DND-41 (cell line): ENCODE results near the gene FXYD2.

Experiments
- ATAC-seq: fragments of 200-7000 bp; cut with Tn5 transposase; 3 replicates; pipeline ENCODE4 v1.9.1; 2021; ENCODE audit warnings: low read depth; ENCODE audit not compliant: insufficient read depth
- DNase-seq: peaks from one replicate; pipeline ENCODE4 v3.0.0-alpha.2; 2020
- H2AFZ ChIP-seq: 2 replicates; pipeline ENCODE4 v1.6.0; 2012; ENCODE audit warnings: low read depth, low read length
- H3K27ac ChIP-seq: 2 replicates; pipeline ENCODE4 v1.5.1; 2012; ENCODE audit warnings: low read length, inconsistent platforms
- H3K27me3 ChIP-seq: fragments of 200-600 bp; sonication (generic); 2 replicates; pipeline ENCODE4 v1.6.0; 2012; ENCODE audit warnings: low read length, mild to moderate bottlenecking, inconsistent platforms; ENCODE audit not compliant: insufficient read depth, poor library complexity
- H3K36me3 ChIP-seq: 2 replicates; pipeline ENCODE4 v1.5.1; 2012; ENCODE audit warnings: low read length, inconsistent platforms; ENCODE audit not compliant: insufficient read depth
- H3K4me1 ChIP-seq: 2 replicates; pipeline ENCODE4 v1.5.1; 2012; ENCODE audit warnings: mild to moderate bottlenecking, low read length; ENCODE audit not compliant: insufficient read depth
- H3K4me2 ChIP-seq: 2 replicates; pipeline ENCODE4 v1.6.0; 2012; ENCODE audit warnings: mild to moderate bottlenecking, moderate library complexity, low read length, inconsistent platforms; ENCODE audit not compliant: insufficient read depth
- H3K4me3 ChIP-seq, 2 experiments: fragments of 200-600 bp in 1 of 2; shearing (Covaris generic) in 1 of 2; 2 replicates each; pipeline ENCODE4 v1.5.1; 2012 to 2016; ENCODE audit warnings: inconsistent platforms in 2 of 2, low read length in 2 of 2, mild to moderate bottlenecking in 2 of 2, low read depth in 1 of 2, moderate library complexity in 1 of 2
- H3K79me2 ChIP-seq: 2 replicates; pipeline ENCODE4 v1.6.0; 2012; ENCODE audit warnings: low read length, inconsistent platforms; ENCODE audit not compliant: insufficient read depth
- H3K9ac ChIP-seq: 2 replicates; pipeline ENCODE4 v1.6.0; 2012; ENCODE audit warnings: low read depth, mild to moderate bottlenecking, inconsistent platforms, low read length, moderate library complexity
- H3K9me3 ChIP-seq: 2 replicates; pipeline ENCODE4 v1.5.1; 2012; ENCODE audit warnings: low read length, moderate library complexity, mild to moderate bottlenecking, inconsistent platforms; ENCODE audit not compliant: insufficient read depth, severe bottlenecking
- H4K20me1 ChIP-seq: 2 replicates; pipeline ENCODE4 v1.6.0; 2012; ENCODE audit warnings: low read length; ENCODE audit not compliant: insufficient read depth
- CTCF ChIP-seq: IDR thresholded peaks from 2 replicates; pipeline ENCODE4 v1.5.1; 2012; ENCODE audit warnings: borderline replicate concordance, low read length, moderate library complexity, mild to moderate bottlenecking; ENCODE audit not compliant: poor library complexity, severe bottlenecking; ENCODE audit errors: extremely low read depth
- EZH2 ChIP-seq: IDR thresholded peaks from 3 replicates; pipeline ENCODE4 v1.6.1; 2012; ENCODE audit warnings: borderline replicate concordance, low read depth, mild to moderate bottlenecking, moderate library complexity, low read length, inconsistent platforms; ENCODE audit not compliant: severe bottlenecking

Gene FXYD2

GRCh38 chr11:117834838-117835443 lies 10.4 kb upstream of the FXYD2 start:
- Histone ChIP-seq H2AFZ (no peak overlapping the region), H3K27me3 (no peaks in the 10 kb centered on the region)

DNA sequence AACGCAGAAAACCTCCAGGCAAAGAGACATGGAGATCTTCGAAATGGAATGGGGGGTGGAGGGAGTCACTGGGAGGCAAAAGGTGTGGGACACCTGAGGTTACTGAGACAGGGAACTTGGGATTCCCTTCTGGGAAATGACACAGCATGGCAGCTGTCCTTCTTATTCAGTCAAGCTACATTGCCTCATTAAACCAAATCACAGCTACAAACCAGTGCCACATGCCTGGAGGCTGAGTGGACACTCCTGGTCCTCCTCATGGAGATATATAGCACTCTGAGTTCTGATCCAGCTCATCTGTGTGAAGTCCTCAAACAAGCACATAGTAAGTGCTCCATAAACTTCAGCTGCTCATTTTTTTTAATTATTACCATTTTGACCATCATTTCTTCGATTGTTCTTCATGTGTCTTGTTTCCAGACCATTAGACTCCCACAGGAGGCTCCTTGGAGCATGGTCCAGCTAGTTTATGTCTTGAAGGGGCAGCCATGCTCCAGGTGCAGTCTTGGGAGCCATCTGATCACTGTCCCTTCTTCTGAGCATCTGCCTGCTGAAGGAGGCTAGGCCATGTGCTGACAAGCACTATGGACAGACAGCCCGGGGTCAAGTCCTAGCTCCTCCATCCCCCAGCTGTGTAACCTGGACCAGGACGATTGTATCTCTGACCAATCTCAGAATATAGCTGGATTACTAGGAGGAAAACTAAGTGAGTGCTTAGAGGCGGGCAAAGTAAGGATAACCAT lies 9.7 kb upstream of the FXYD2 start:
- H3K27ac ChIP-seq: peak overlapping the region; percentile 99; the same call in 1 of the 2 replicates
- H3K27me3 ChIP-seq: no peaks in the 10 kb centered on the region
- H3K9ac ChIP-seq: no peak overlapping the region
- no peak overlapping the region for H3K4me2 ChIP-seq
- H3K79me2 ChIP-seq: no peaks in the 10 kb centered on the region
- no peaks in the 10 kb centered on the region for H3K9me3 ChIP-seq
- no peak overlapping the region for H3K4me3 ChIP-seq
- ATAC-seq (no peak), DNase-seq (no peak)
- H3K4me1 ChIP-seq: peaks cover 63% of the 10 kb centered on the region
- H3K36me3 ChIP-seq: peaks cover 36% of the 10 kb centered on the region
- no peaks in the 10 kb centered on the region for H4K20me1 ChIP-seq
- TF ChIP-seq EZH2 (no peak), CTCF (no peak)
- no peak overlapping the region for H2AFZ ChIP-seq

More at GRCh38 chr11:117834838-117835443, 10.4 kb upstream of the FXYD2 start:
- peaks cover 63% of the 10 kb centered on the region for H3K4me1 ChIP-seq
- TF ChIP-seq CTCF: no peak
- TF ChIP-seq EZH2: no peak
- no peaks in the 10 kb centered on the region for H4K20me1 ChIP-seq
- H3K27ac ChIP-seq: peak overlapping the region; percentile 30; the same call in 1 of the 2 replicates
- H3K9me3 ChIP-seq: no peaks in the 10 kb centered on the region
- H3K9ac ChIP-seq: no peak overlapping the region
- H3K4me2 ChIP-seq: no peak overlapping the region
- no peak for DNase-seq
- H3K4me3 ChIP-seq: no peak overlapping the region
- H3K36me3 ChIP-seq: peaks cover 43% of the 10 kb centered on the region
- no peaks in the 10 kb centered on the region for H3K79me2 ChIP-seq
- no peak for ATAC-seq

DNA sequence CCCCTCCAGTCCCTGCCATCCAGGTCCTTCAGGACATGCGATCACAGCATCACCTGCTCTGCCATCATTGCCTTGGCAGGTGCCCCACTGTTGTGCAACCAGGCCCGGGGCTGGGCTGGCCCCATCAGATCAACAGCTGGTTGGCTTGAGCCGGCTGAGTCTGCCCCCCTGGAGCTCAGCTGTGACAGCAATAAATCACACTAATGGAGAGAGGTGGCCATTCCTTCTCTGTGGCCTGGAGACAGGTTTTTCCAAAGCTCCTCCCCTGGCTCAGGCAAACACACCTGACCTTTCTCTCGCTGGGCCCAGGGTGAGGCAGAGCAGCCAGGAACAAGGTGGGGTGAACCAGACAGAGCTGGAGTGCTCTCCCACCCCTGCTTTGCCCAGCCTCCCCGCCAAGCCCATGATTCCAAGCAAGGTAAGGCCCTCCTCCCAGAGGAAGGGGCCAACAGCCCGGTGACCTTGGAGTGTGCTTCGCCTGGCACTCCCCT lies 8.9 kb upstream of the FXYD2 start:
- peaks cover 29% of the 10 kb centered on the region for H3K36me3 ChIP-seq
- no peak for TF ChIP-seq CTCF
- H2AFZ ChIP-seq: no peak overlapping the region
- H3K79me2 ChIP-seq: 0 out of 2 replicates have a peak, but pooled peaks cover 4% of the 10 kb centered on the region
- no peak overlapping the region for H3K4me3 ChIP-seq
- H4K20me1 ChIP-seq: no peaks in the 10 kb centered on the region
- no peak for ATAC-seq
- no peak for DNase-seq
- H3K27ac ChIP-seq: peak overlapping the region; percentile 99
- H3K9me3 ChIP-seq: no peaks in the 10 kb centered on the region
- no peaks in the 10 kb centered on the region for H3K27me3 ChIP-seq
- peaks cover 64% of the 10 kb centered on the region for H3K4me1 ChIP-seq
- H3K4me2 ChIP-seq: no peak overlapping the region
- no peak overlapping the region for H3K9ac ChIP-seq
